HFF-Myc (cell line): ENCODE data around the gene FMNL2.
"Not testable (repeated sequence)": the region's sequence is repeated elsewhere in the genome, so short reads cannot be mapped to it uniquely, and the experiment has no call there.

Experiments
- DNase-seq: peaks from one replicate; pipeline ENCODE4 v3.0.0-alpha.2; 2011; ENCODE audit warnings: low read depth; ENCODE audit errors: extremely low read depth
- H3K4me3 ChIP-seq: replicated peaks from 2 replicates; pipeline ENCODE4 v1.5.1; 2011; ENCODE audit warnings: low read depth, mild to moderate bottlenecking, control low read depth, low read length
- CTCF ChIP-seq: IDR thresholded peaks from 2 replicates; pipeline ENCODE4 v1.5.1; 2012; ENCODE audit warnings: mild to moderate bottlenecking, low read depth, low read length, control low read depth; ENCODE audit errors: missing control alignments

The FMNL2 gene

DNA sequence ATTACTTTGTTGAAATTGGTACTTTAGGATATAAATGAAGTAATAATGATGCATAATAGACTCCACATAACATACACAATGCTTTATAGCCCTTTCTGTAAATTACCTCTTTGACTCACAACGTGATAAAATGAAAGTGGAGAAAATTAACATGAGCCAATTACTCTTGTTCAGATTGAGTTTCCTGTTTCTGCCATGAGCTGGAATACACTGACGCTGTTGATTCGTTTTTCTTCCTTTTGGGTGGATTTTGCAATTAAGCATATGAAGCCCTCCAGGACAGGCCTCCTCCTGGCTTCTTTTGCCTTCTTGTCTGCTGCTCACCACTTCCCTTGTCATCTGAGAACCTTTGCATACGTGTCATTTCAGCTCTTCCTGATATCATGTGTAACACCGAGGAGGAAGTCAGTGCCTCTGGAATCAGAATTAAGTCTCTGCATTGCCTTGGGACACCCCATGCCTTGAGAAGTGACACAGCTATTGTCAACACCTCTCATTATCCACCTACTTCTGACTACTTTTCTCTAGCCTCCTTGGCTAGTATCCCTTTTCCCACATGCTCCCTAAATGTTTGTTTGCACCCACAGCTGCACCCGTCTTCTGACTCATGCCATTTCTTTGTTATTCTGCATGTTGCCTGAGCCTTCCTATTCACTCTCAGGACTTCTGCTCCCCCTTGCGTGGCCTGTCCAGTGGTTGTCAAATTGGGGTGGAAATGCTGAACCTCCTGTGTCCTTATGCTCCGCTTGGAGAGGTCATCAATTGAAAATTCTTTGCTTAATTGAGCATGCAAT is 134.1 kb downstream of the FMNL2 start:
- H3K4me3 ChIP-seq = no peak overlapping the region
- no peak for DNase-seq
- no peak for TF ChIP-seq CTCF

GRCh38 chr2:152470861-152471854 is 136.2 kb downstream of the FMNL2 start:
- no peak overlapping the region for H3K4me3 ChIP-seq
- no peak for TF ChIP-seq CTCF
- DNase-seq = no peak

DNA sequence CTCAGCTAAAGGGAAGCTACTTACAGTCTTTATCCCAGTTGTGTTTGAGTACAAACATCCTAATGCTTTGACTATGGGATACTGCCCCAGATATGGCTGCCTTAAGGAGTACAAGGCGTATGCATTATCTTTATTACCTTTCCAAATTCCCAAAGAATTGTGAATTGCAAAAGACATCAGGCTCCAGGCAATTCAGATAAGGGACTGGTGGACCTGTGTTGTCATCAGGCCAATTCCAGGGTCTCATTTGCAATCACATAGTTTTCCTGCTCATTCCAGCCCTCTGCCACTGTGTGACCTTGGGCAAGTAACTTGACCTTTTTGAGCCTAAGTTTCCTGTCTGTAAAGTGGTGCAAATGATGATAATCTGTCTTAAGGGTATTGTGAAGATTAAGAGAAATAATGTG is 137.5 kb downstream of the FMNL2 start:
- no peak for TF ChIP-seq CTCF
- no peak overlapping the region for H3K4me3 ChIP-seq

GRCh38 chr2:152473151-152473857 is 138.3 kb downstream of the FMNL2 start:
- TF ChIP-seq CTCF = no peak

More for the DNA sequence above, 137.5 kb downstream of the FMNL2 start:
- DNase-seq = no peak

GRCh38 chr2:152474523-152474922 is 139.5 kb downstream of the FMNL2 start:
- DNase-seq, H3K4me3 ChIP-seq: not testable (repeated sequence)

More at GRCh38 chr2:152473151-152473857, 138.3 kb downstream of the FMNL2 start:
- no peak for DNase-seq
- no peak overlapping the region for H3K4me3 ChIP-seq

DNA sequence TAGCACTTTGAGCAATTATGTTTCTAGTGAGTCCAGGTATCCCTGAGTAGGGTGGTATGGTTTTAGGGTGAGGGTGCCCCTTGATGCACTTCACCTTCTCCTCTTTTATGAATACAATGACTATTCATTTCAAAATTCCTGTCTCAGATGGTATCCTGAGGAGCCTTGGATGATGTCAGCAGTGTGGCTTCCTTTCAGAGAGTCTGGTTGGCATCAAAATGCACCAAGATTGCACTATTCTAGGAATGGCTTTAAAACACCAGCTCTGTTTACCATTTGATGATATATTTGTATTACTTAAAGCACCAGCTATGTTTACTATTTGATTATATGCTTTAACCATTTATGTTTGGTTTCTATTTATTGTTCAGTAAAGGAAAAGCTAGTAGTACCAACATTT is 141.0 kb downstream of the FMNL2 start:
- no peak overlapping the region for H3K4me3 ChIP-seq
- no peak for TF ChIP-seq CTCF
- DNase-seq = no peak
